ENCODE data around the gene ASTL.

The ASTL gene

DNA sequence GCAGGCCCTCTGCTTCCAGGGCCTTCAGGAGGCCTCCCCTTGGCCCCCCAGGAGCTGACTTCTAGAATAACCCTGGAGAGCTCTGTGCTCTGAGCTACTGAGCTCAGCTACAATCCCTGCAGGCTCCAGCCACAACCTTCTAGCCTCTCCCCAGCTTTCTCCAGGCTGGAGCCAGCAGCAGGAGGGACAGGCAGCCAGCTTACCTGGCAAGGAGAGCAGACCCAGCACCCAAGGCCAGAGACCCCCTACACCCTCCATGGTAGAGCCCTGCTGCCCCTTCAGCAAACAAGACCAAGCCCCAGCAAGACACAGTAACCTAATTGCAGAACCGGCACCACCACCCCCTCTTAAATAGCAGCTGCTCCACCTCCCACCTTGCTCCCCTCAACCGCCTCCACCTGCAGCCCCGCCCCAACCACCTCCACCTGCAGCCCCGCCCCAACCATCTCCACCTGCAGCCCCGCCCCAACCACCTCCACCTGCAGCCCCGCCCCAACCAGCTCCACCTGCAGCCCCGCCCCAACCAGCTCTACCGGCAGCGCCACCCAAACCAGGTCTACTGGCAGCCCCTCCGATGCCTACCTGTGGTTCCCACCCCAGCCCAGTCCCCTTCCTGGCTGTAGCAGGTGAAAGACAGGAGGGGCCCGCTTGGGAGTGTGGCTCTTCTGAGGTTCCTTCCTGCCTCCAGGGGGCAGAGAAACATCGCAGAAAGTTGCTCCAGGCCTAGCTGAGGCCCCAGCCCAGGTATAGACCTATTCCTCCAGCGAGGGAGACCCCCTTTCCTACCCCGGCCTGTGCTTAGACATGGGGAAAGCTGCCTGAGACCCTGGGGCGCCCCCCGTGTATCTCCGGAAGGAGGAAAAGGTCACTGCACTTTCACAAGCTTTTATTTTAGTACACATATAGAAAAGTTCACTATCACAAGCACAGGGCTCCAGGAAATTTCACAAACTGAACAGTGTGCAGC is at the start of gene ASTL:
ASTL (minus strand) TSS at position 324 of the 967 bp plus-strand sequence; CDS start at position 258, 66 bp downstream.
- Histone ChIP-seq H3K4me1 (ENCODE audit: insufficient read depth, low read length) (peaks cover 3% of the 10 kb centered on the region), H3K36me3 (ENCODE audit: insufficient read depth, low read depth, low read length) (peaks cover 5% of the 10 kb centered on the region; the same call in 1 of the 2 replicates), H3K27ac (ENCODE audit: low read length) (no peak within 1 kb of the TSS), H3K27me3 (ENCODE audit: insufficient read depth, low read length) (no peaks in the 10 kb centered on the region; the same call in 1 of the 2 replicates), H3K9ac (ENCODE audit: low read depth, low read length) (no peak within 1 kb of the TSS), H3K4me3 (ENCODE audit: low read length) (peak within 1 kb of the TSS; percentile 26; the same call in 1 of the 2 replicates), H3K9me3 (ENCODE audit: insufficient read depth, low read depth, low read length) (no peaks in the 10 kb centered on the region)

DNA sequence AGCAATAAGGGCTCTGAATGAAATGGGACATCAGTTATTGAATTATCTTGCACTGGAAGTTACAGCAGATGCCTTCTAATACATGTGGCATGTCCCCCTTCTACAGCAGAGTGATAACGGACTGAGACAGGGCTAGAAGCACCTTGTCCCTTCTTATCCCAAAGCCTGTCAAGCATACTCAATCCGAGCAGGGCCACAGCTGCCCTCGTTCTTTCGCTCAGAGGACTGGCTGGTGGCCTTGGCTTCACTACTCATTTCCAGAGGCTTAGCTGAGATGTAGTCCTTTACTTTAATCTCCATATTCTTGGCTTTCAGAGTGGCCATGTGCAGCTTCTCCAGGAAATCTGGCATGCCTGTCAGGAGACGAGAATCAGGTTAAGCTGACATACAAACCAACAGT is 48.3 kb upstream of the ASTL start:
- Histone ChIP-seq H3K9me3 (ENCODE audit: insufficient read depth, low read depth, low read length) (no peaks in the 10 kb centered on the region), H3K36me3 (ENCODE audit: insufficient read depth, low read depth, low read length) (peaks cover 73% of the 10 kb centered on the region), H3K9ac (ENCODE audit: low read depth, low read length) (no peak overlapping the region), H3K4me1 (ENCODE audit: insufficient read depth, low read length) (no peaks in the 10 kb centered on the region), H3K27ac (ENCODE audit: low read length) (no peak overlapping the region), H3K27me3 (ENCODE audit: insufficient read depth, low read length) (no peaks in the 10 kb centered on the region), H3K4me3 (ENCODE audit: low read length) (no peak overlapping the region)

DNA sequence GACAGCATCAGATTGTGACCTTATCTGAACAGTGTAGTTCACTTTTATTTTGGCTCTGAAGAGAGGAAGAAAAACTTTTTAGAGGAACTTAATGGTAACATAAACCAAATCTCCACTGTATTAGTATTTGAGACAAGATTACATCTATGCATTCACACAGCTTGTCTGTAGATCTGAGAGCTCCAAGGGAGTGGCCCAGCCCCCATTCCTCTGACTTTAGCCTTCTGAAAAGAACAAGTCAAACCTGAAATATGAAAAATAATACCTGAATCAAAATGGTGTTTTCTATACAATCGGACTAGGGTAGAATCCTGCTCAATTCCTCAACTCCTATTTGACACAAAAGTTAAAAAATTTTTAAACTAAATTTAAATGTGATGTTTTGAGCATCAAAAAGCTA is 47.2 kb upstream of the ASTL start:
- H3K27ac ChIP-seq (ENCODE audit: low read length): no peak overlapping the region
- H3K27me3 ChIP-seq (ENCODE audit: insufficient read depth, low read length): no peaks in the 10 kb centered on the region
- no peaks in the 10 kb centered on the region for H3K9me3 ChIP-seq (ENCODE audit: insufficient read depth, low read depth, low read length)
- no peaks in the 10 kb centered on the region for H3K4me1 ChIP-seq (ENCODE audit: insufficient read depth, low read length)
- H3K9ac ChIP-seq (ENCODE audit: low read depth, low read length): no peak overlapping the region
- no peak overlapping the region for H3K4me3 ChIP-seq (ENCODE audit: low read length)
- peaks cover 62% of the 10 kb centered on the region for H3K36me3 ChIP-seq (ENCODE audit: insufficient read depth, low read depth, low read length)

DNA sequence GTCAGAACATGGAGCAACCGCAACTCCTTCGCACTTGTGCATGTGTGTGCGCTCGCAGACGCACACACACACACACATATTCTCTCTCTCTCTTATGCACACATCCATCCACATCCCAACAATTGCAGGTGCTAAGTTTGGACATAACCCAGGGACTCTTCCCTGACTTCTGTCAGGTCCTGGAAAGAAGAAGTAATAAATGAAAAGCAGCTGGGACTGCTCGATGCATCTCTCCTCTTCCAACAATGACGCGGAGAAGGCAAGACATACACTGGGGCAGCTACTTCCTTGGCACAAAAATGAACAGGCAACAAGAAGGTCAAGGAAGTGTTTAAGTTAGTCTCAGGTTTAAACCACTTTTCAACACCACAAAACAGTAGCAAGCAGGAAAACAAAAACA is 46.7 kb upstream of the ASTL start:
- Histone ChIP-seq H3K36me3 (ENCODE audit: insufficient read depth, low read depth, low read length) (peaks cover 57% of the 10 kb centered on the region), H3K27ac (ENCODE audit: low read length) (no peak overlapping the region), H3K4me3 (ENCODE audit: low read length) (no peak overlapping the region), H3K27me3 (ENCODE audit: insufficient read depth, low read length) (no peaks in the 10 kb centered on the region), H3K4me1 (ENCODE audit: insufficient read depth, low read length) (no peaks in the 10 kb centered on the region), H3K9me3 (ENCODE audit: insufficient read depth, low read depth, low read length) (no peaks in the 10 kb centered on the region), H3K9ac (ENCODE audit: low read depth, low read length) (no peak overlapping the region)

DNA sequence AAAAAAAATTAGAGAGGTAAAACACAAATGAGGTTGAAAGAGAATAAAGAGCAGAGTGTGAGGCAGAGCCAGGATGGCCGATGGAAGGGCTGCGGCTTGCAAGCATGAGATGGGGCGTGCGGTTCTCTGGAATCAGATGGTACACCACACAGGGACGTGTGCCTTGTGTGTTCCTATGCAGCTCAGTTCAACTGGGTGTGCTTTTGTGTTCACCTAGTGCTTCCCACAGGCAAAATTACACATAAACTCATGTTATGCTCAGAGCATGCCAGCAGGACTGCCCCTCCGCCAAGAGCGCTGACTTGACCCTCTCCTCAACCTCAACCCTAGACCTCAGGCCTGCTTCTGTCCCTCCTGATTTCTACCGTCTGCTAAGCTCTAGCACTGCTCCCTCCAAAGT is 45.9 kb upstream of the ASTL start:
- H3K4me3 ChIP-seq (ENCODE audit: low read length): no peak overlapping the region
- H3K4me1 ChIP-seq (ENCODE audit: insufficient read depth, low read length): no peaks in the 10 kb centered on the region
- peaks cover 49% of the 10 kb centered on the region for H3K36me3 ChIP-seq (ENCODE audit: insufficient read depth, low read depth, low read length)
- no peak overlapping the region for H3K27ac ChIP-seq (ENCODE audit: low read length)
- no peaks in the 10 kb centered on the region for H3K9me3 ChIP-seq (ENCODE audit: insufficient read depth, low read depth, low read length)
- no peaks in the 10 kb centered on the region for H3K27me3 ChIP-seq (ENCODE audit: insufficient read depth, low read length)
- no peak overlapping the region for H3K9ac ChIP-seq (ENCODE audit: low read depth, low read length)

DNA sequence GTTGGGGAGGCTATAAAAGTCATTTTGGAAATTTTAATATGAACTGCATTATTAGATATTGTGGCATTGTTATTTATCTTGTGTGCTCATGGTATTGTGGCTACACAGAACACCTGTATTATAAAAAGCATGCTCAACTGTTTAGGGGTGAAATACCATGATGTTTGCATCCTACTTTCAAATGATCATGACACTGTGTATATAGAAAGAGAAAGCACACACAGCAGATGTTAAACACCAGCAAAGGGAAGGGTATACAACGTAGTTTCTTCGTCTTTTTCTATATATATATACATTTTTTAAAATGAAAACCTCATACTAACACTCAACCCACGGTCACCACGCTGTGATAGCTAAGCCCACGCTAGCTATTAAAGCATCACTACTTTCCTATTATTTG is 43.2 kb upstream of the ASTL start:
- no peaks in the 10 kb centered on the region for H3K9me3 ChIP-seq (ENCODE audit: insufficient read depth, low read depth, low read length)
- no peaks in the 10 kb centered on the region for H3K4me1 ChIP-seq (ENCODE audit: insufficient read depth, low read length)
- no peaks in the 10 kb centered on the region for H3K27me3 ChIP-seq (ENCODE audit: insufficient read depth, low read length)
- no peak overlapping the region for H3K4me3 ChIP-seq (ENCODE audit: low read length)
- peaks cover 27% of the 10 kb centered on the region for H3K36me3 ChIP-seq (ENCODE audit: insufficient read depth, low read depth, low read length)
- no peak overlapping the region for H3K27ac ChIP-seq (ENCODE audit: low read length)
- no peak overlapping the region for H3K9ac ChIP-seq (ENCODE audit: low read depth, low read length)

DNA sequence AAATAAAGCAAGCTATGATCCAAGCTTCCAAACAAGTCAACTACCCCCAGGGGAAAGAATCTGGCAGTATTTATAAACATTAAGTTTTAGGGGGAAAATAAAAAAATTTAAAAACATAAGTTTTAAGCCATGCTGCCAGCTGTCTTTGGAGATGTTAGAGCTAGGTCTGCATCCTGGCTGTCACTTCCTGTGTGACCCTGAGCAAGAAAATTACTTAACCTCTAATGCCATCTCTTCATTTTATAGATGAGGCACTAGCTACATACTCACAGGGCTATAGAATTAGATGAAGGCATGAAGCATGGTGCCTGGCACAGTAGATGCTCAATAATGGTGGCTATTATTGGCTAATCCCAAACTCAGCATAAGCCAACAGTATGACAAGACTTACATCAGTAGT is 42.2 kb upstream of the ASTL start:
- Histone ChIP-seq H3K4me3 (ENCODE audit: low read length) (no peak overlapping the region), H3K36me3 (ENCODE audit: insufficient read depth, low read depth, low read length) (peaks cover 17% of the 10 kb centered on the region), H3K4me1 (ENCODE audit: insufficient read depth, low read length) (no peaks in the 10 kb centered on the region), H3K27ac (ENCODE audit: low read length) (no peak overlapping the region), H3K27me3 (ENCODE audit: insufficient read depth, low read length) (no peaks in the 10 kb centered on the region), H3K9ac (ENCODE audit: low read depth, low read length) (no peak overlapping the region), H3K9me3 (ENCODE audit: insufficient read depth, low read depth, low read length) (no peaks in the 10 kb centered on the region)

DNA sequence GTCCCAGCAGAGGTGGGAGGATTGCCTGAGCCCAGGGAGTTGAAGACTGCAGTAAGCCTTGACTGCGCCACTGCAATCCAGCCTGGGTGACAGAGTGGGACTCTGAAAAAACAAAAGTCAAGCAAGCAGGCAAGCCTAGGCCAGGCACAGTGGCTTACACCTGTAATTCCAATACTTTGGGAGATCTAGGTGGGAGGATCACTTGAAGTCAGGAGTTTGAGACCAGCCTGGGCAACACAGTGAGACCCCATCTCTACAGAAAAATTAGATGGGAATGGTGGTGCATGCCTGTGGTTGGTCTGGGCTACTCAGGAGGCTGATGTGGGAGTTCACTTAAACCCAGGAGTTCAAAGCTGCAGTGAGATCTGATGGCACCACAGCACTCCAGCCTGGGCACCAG is 41.7 kb upstream of the ASTL start:
- Histone ChIP-seq H3K36me3 (ENCODE audit: insufficient read depth, low read depth, low read length) (peaks cover 12% of the 10 kb centered on the region), H3K9me3 (ENCODE audit: insufficient read depth, low read depth, low read length) (no peaks in the 10 kb centered on the region), H3K4me1 (ENCODE audit: insufficient read depth, low read length) (no peaks in the 10 kb centered on the region)

DNA sequence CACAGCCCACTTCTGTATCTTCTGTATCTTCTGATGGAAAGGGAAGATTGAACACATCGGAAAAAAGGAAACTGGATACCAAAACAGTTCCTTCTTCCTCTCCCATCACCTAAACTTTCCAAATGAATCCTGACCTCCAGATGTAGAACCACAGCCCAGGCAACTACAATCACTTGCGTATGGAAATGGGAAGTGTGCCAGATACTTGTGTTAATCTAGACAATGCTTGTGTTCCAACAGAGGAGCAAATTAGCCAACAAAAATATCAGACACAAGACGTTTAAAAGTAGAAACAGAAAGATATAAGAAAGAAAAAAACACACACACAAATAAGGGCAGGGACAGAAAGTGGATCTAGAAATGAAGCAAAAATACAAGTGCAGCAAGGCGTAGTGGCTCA is 38.4 kb upstream of the ASTL start:
- Histone ChIP-seq H3K9ac (ENCODE audit: low read depth, low read length) (no peak overlapping the region), H3K27ac (ENCODE audit: low read length) (no peak overlapping the region), H3K4me1 (ENCODE audit: insufficient read depth, low read length) (no peaks in the 10 kb centered on the region), H3K4me3 (ENCODE audit: low read length) (no peak overlapping the region), H3K27me3 (ENCODE audit: insufficient read depth, low read length) (no peaks in the 10 kb centered on the region), H3K36me3 (ENCODE audit: insufficient read depth, low read depth, low read length) (no peaks in the 10 kb centered on the region), H3K9me3 (ENCODE audit: insufficient read depth, low read depth, low read length) (no peaks in the 10 kb centered on the region)

More for the DNA sequence above, 41.7 kb upstream of the ASTL start:
- H3K27ac ChIP-seq (ENCODE audit: low read length): no peak overlapping the region
- no peak overlapping the region for H3K9ac ChIP-seq (ENCODE audit: low read depth, low read length)
- H3K4me3 ChIP-seq (ENCODE audit: low read length): no peak overlapping the region
- H3K27me3 ChIP-seq (ENCODE audit: insufficient read depth, low read length): no peaks in the 10 kb centered on the region

DNA sequence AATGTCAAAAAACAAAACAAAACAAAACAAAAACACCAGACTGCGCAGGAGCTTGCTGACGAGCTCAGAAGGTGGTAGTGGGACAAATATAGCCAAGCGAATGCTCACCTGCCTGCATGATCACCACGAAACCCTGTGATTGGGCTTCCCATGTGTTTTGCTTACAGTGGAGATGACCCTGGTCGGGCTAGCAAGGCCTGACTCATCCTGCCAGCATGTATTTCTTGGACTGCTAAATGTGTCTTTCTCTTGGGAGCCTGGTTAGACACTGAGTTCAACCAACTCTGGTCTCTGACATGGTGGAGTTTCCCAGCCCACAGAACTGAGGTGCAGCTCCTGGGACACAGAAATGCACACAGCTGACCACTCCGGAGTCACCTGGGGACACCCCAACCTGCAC is 37.6 kb upstream of the ASTL start:
- no peaks in the 10 kb centered on the region for H3K4me1 ChIP-seq (ENCODE audit: insufficient read depth, low read length)
- no peaks in the 10 kb centered on the region for H3K9me3 ChIP-seq (ENCODE audit: insufficient read depth, low read depth, low read length)
- no peak overlapping the region for H3K4me3 ChIP-seq (ENCODE audit: low read length)
- H3K27me3 ChIP-seq (ENCODE audit: insufficient read depth, low read length): no peaks in the 10 kb centered on the region
- no peaks in the 10 kb centered on the region for H3K36me3 ChIP-seq (ENCODE audit: insufficient read depth, low read depth, low read length)
- H3K27ac ChIP-seq (ENCODE audit: low read length): no peak overlapping the region
- no peak overlapping the region for H3K9ac ChIP-seq (ENCODE audit: low read depth, low read length)

DNA sequence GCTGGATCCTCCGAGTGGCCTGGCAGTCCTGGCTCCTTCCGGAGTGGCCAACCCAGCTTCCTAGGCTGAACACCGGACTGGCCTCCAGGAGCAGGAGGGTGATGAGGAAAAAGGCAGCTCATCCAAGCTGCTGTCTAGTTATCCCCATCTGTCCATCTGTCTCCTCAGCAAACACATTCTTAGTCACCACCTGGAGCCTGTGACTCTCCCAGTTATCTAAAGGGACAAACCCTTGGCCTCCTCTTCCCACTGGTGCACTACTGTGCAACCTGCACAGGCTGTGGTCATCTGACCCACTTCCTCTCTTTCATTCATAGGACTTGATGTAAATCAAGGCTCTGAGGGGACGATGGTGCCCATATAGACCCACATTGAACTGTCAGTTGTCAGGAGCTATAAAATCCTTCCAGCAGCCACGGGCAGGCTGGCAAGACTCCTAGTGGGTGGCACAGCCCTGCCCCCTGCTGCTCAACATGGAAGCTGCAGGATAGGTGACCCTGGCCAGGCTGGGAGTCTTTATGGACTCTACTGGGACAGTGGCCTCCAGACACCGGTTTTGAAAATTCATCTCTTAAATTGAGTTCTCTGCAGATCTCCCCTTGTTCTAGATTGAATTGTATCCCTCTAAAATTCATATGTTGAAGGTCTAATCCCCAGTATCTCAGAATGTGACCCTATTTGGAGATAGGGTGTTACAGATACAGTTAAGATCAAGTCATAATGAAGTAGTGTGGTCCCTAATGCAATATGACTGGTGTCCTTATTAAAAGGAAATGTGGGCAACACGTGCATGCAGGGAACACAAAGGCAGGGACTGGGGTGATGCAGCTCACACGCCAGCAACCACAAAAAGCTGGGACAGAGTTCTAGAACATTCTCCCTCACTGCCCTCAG is 36.2 kb upstream of the ASTL start:
- Histone ChIP-seq H3K27me3 (ENCODE audit: insufficient read depth, low read length) (no peaks in the 10 kb centered on the region), H3K4me3 (ENCODE audit: low read length) (no peak overlapping the region), H3K9me3 (ENCODE audit: insufficient read depth, low read depth, low read length) (peaks cover 5% of the 10 kb centered on the region), H3K4me1 (ENCODE audit: insufficient read depth, low read length) (no peaks in the 10 kb centered on the region), H3K27ac (ENCODE audit: low read length) (no peak overlapping the region), H3K9ac (ENCODE audit: low read depth, low read length) (no peak overlapping the region), H3K36me3 (ENCODE audit: insufficient read depth, low read depth, low read length) (no peaks in the 10 kb centered on the region)
